ENCODE results near the gene SERPINB6. TPM values are rescaled to one million over a fixed set of nuclear protein-coding genes. Genes with fewer than 3 reads are reported as not detected.

Gene SERPINB6
- total RNA-seq, 2 donors from 2014 or later: 9.1 to 26.4 TPM

DNA sequence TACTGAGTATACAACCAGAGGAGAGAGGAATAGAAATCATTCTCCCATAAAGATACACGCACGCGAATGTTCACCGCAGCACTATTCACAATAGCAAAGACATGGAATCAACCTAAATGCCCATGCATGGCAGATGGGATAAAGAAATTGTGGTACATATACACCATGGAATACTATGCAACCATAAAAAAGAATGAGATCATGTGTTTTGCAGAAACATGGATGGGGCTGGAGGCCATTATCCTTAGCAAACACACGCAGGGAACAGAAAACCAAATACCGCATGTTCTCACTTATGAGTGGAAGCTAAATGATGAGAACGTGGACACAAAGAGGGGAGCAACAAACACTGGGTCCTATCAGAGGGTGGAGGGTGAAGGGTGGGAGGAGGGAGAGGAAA, 3.4 kb downstream of the SERPINB6 start:
- DNase-seq: no peak
- H3K4me1 Mint-ChIP-seq: peaks cover 14% of the 10 kb centered on the region
- H3K4me3 Mint-ChIP-seq: no peak overlapping the region
- no peaks in the 10 kb centered on the region for H3K36me3 Mint-ChIP-seq (ENCODE audit: low read depth)
- ATAC-seq: no peak
- no peaks in the 10 kb centered on the region for H3K27me3 Mint-ChIP-seq
- H3K27ac Mint-ChIP-seq: no peak overlapping the region
- H3K9me3 ChIP-seq (ENCODE audit: control insufficient read depth, low read length, poor library complexity, severe bottlenecking): no peaks in the 10 kb centered on the region

GRCh38 chr6:2966347-2966746, 5.0 kb downstream of the SERPINB6 start:
- H3K27ac Mint-ChIP-seq: no peak overlapping the region
- no peak overlapping the region for H3K4me3 Mint-ChIP-seq

DNA sequence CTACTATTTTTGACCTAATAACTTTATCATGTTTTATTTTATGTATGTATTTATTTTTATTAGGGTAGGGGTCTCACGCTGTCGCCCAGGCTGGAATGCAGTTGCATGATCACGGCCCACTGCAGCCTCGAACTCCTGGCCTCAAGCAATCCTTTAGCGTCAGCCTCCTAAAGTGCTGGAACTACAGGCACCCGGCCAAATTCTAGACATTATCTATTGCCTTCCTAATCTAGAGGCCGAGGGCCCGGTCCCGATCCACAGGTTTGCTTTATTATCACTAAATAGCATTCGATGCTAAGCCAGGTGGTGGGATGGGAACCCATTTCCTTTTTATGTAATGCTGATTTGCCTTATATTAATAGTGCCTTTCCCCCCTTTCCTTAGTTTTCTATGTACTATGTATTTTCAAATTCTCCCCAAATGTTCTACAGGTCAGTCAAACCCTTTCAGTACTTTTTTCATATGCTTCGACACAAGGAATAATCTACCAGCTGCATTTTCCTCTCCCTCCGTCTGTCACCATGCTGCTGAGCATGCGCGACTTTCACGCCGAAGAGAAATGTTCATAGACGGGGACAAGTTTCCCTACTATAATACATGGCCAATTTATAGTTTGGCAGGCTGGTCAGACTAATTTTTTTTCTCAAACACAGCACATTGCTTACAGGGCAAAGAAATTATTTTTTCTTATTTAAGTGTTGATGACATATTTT, 6.4 kb downstream of the SERPINB6 start:
- peaks cover 9% of the 10 kb centered on the region for H3K4me1 Mint-ChIP-seq

More at GRCh38 chr6:2966347-2966746, 5.0 kb downstream of the SERPINB6 start:
- H3K9me3 ChIP-seq (ENCODE audit: control insufficient read depth, low read length, poor library complexity, severe bottlenecking): no peaks in the 10 kb centered on the region
- H3K27me3 Mint-ChIP-seq: no peaks in the 10 kb centered on the region
- peaks cover 9% of the 10 kb centered on the region for H3K4me1 Mint-ChIP-seq
- no peaks in the 10 kb centered on the region for H3K36me3 Mint-ChIP-seq (ENCODE audit: low read depth)
- no peak for DNase-seq
- ATAC-seq: no peak

DNA sequence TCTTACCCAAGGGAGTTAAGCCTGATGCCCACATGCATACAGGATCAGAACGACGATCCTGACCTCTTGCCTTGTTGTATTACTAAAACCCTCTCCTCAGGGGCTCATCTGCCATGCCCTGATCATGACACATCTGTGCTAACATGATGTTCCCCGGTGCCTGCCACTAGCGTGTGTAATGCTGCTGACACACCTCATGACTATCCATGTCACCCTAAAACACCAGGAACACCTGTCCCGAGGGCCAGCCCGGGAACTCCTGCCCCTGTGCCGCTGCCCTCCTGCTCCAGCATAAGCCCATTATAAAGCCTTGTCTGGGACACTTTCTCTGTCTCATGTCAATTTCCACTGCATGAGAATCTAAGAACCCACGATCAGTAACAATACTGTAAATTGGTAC, 7.6 kb downstream of the SERPINB6 start:
- Mint-ChIP-seq H3K4me1 (peaks cover 7% of the 10 kb centered on the region), H3K27me3 (peaks cover 4% of the 10 kb centered on the region), H3K4me3 (no peak overlapping the region), H3K27ac (no peak overlapping the region), H3K36me3 (ENCODE audit: low read depth) (no peaks in the 10 kb centered on the region)
- ATAC-seq (no peak), DNase-seq (no peak)
- no peaks in the 10 kb centered on the region for H3K9me3 ChIP-seq (ENCODE audit: control insufficient read depth, low read length, poor library complexity, severe bottlenecking)

More for the DNA sequence above, 6.4 kb downstream of the SERPINB6 start:
- Mint-ChIP-seq H3K36me3 (ENCODE audit: low read depth) (no peaks in the 10 kb centered on the region), H3K27ac (no peak overlapping the region), H3K27me3 (peaks cover 4% of the 10 kb centered on the region), H3K4me3 (no peak overlapping the region)
- no peaks in the 10 kb centered on the region for H3K9me3 ChIP-seq (ENCODE audit: control insufficient read depth, low read length, poor library complexity, severe bottlenecking)
- DNase-seq (no peak), ATAC-seq (no peak)

GRCh38 chr6:2962636-2963035, 8.7 kb downstream of the SERPINB6 start:
- Mint-ChIP-seq H3K4me1 (peaks cover 9% of the 10 kb centered on the region), H3K36me3 (ENCODE audit: low read depth) (no peaks in the 10 kb centered on the region), H3K27ac (no peak overlapping the region), H3K27me3 (peaks cover 4% of the 10 kb centered on the region), H3K4me3 (no peak overlapping the region)
- no peak for ATAC-seq
- H3K9me3 ChIP-seq (ENCODE audit: control insufficient read depth, low read length, poor library complexity, severe bottlenecking): no peaks in the 10 kb centered on the region
- no peak for DNase-seq

DNA sequence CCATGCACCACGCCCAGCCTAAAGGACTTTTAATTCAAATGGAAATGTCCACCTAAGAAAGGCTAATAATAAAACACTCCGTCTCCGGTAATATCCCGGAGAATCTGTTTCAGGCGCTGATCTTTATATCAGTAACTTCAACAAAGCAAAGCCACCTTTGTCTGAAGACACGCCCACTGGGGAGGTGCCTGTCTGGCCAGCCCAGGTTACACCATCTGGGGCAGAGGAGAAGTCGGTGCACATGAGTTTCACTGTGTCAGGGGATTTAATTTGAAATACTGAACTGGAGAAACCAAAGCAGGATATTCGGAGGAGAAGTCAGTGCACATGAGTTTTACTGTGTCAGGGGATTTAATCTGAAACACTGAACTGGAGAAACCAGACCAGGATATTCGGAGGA, 9.4 kb downstream of the SERPINB6 start:
- no peak for ATAC-seq
- Mint-ChIP-seq H3K4me1 (peaks cover 4% of the 10 kb centered on the region), H3K4me3 (no peak overlapping the region), H3K27ac (no peak overlapping the region), H3K36me3 (ENCODE audit: low read depth) (no peaks in the 10 kb centered on the region), H3K27me3 (peaks cover 4% of the 10 kb centered on the region)
- H3K9me3 ChIP-seq (ENCODE audit: control insufficient read depth, low read length, poor library complexity, severe bottlenecking): no peaks in the 10 kb centered on the region
- no peak for DNase-seq

- H3K36me3 Mint-ChIP-seq (ENCODE audit: low read depth): no peaks in the 10 kb centered on the region
- no peaks in the 10 kb centered on the region for H3K9me3 ChIP-seq (ENCODE audit: control insufficient read depth, low read length, poor library complexity, severe bottlenecking)
- peaks cover 4% of the 10 kb centered on the region for H3K27me3 Mint-ChIP-seq
- ATAC-seq (no peak), DNase-seq (no peak)
- H3K4me1 Mint-ChIP-seq: peaks cover 4% of the 10 kb centered on the region
- H3K27ac Mint-ChIP-seq: no peak overlapping the region
- no peak overlapping the region for H3K4me3 Mint-ChIP-seq
Measured at GRCh38 chr6:2961506-2961905, 9.9 kb downstream of the SERPINB6 start.

- no peak for ATAC-seq
- DNase-seq: no peak
- Mint-ChIP-seq H3K27ac (no peak overlapping the region), H3K4me3 (no peak overlapping the region), H3K36me3 (ENCODE audit: low read depth) (no peaks in the 10 kb centered on the region), H3K27me3 (peaks cover 4% of the 10 kb centered on the region), H3K4me1 (peaks cover 4% of the 10 kb centered on the region)
- H3K9me3 ChIP-seq (ENCODE audit: control insufficient read depth, low read length, poor library complexity, severe bottlenecking): no peaks in the 10 kb centered on the region
Measured at GRCh38 chr6:2960935-2961334, 10.4 kb downstream of the SERPINB6 start.

- peaks cover 4% of the 10 kb centered on the region for H3K4me1 Mint-ChIP-seq
- H3K36me3 Mint-ChIP-seq (ENCODE audit: low read depth): no peaks in the 10 kb centered on the region
- DNase-seq (no peak), ATAC-seq (no peak)
- H3K27ac Mint-ChIP-seq: no peak overlapping the region
- H3K4me3 Mint-ChIP-seq: no peak overlapping the region
- peaks cover 4% of the 10 kb centered on the region for H3K27me3 Mint-ChIP-seq
- H3K9me3 ChIP-seq (ENCODE audit: control insufficient read depth, low read length, poor library complexity, severe bottlenecking): no peaks in the 10 kb centered on the region
Measured at GRCh38 chr6:2959909-2960719, 11.3 kb downstream of the SERPINB6 start.

DNA sequence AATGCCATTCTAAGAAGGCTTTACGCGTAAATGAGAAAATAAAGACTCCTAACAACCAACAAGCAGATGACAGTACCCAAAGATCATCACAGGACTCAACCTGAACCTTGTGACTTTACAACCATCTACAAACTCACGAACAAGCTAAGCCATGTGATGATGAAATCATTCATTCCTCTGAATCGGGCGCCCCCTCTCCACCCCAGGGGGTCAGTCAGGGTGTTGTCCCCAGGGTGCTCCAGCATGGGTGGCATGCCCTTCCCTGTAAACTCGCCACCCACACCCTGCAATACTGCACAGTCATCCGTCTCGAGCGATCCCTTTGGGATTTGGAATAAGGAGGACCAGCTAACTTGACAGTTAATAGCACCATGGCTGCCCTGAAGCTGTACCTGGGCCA, 12.6 kb downstream of the SERPINB6 start:
- peaks cover 4% of the 10 kb centered on the region for H3K27me3 Mint-ChIP-seq
- peaks cover 4% of the 10 kb centered on the region for H3K4me1 Mint-ChIP-seq
- DNase-seq: no peak
- ATAC-seq: no peak
- H3K36me3 Mint-ChIP-seq (ENCODE audit: low read depth): no peaks in the 10 kb centered on the region
- no peak overlapping the region for H3K27ac Mint-ChIP-seq
- H3K9me3 ChIP-seq (ENCODE audit: control insufficient read depth, low read length, poor library complexity, severe bottlenecking): no peaks in the 10 kb centered on the region
- H3K4me3 Mint-ChIP-seq: no peak overlapping the region

- Mint-ChIP-seq H3K27me3 (peaks cover 4% of the 10 kb centered on the region), H3K4me1 (peaks cover 4% of the 10 kb centered on the region), H3K27ac (no peak overlapping the region), H3K36me3 (ENCODE audit: low read depth) (no peaks in the 10 kb centered on the region), H3K4me3 (no peak overlapping the region)
- no peaks in the 10 kb centered on the region for H3K9me3 ChIP-seq (ENCODE audit: control insufficient read depth, low read length, poor library complexity, severe bottlenecking)
- ATAC-seq (no peak), DNase-seq (no peak)
Measured at GRCh38 chr6:2958331-2958711, 13.0 kb downstream of the SERPINB6 start.

DNA sequence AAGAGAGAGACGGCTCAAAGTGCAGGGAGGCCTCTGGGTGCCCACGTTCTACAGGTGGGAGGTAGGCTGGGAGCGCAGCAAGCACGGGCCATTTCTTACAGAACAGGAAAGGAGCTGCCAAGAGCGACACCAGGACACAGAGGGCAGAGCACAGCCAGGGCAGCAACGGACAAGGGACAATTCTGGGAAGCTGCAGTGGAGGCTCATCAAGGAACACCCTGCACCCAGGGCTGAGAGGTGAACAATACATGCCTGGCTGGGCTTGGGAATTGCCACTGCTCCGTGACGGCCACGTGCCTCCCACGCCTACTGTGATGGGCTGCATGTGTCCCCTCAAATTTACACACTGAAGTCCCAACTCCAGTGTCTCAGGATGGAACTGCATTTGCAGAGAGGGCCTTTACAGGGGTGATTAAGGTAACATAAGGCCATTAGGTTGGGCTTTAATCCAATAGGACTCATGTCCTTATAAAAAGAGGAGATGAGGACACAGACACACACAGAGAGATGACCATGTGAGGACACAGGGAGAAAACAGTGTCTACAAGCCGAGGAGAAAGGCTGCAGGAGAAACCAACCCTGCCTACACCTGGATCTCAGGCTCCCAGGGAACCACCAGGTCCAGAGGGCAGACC, 13.6 kb downstream of the SERPINB6 start:
- no peaks in the 10 kb centered on the region for H3K9me3 ChIP-seq (ENCODE audit: control insufficient read depth, low read length, poor library complexity, severe bottlenecking)
- ATAC-seq (no peak), DNase-seq (no peak)
- Mint-ChIP-seq H3K27me3 (peaks cover 4% of the 10 kb centered on the region), H3K4me3 (no peak overlapping the region), H3K27ac (no peak overlapping the region), H3K36me3 (ENCODE audit: low read depth) (no peaks in the 10 kb centered on the region), H3K4me1 (peaks cover 4% of the 10 kb centered on the region)

DNA sequence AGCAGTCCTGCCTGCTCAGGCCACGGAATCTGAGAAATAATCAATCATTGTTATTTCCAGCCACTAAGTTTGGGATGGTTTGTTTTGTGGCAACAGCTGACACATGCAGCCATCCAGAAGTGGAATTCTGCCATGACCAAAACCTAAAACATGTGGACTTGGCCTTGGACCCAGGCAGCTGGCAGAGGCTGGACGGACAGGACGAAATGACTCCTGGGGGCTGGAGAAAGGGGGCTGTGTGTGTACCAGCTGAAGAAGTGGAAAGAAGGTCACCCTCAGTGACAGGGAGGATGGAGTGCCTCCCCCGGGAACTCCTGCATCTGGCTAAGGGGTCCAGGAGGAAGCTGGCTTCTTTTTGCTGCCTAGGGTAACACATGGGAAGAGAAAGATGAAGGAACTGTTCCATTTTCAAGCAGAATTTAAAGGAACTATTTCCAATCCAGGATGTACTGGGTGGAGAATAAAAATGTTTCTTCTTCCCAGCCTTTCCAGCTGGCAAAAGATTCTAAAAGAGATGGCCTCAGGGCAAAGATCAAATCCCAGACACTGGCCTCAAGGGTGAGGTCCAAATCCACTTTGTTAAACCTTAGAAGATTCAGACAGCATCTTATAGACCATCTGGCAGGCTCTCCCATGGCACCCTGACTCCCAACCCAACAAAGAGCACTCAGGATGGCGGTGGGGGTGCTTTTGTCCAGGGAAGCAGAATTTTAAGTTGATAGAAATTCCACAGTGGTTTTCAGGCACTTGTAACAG, 14.3 kb downstream of the SERPINB6 start:
- no peak for ATAC-seq
- H3K9me3 ChIP-seq (ENCODE audit: control insufficient read depth, low read length, poor library complexity, severe bottlenecking): no peaks in the 10 kb centered on the region
- H3K27ac Mint-ChIP-seq: no peak overlapping the region
- peaks cover 4% of the 10 kb centered on the region for H3K27me3 Mint-ChIP-seq
- DNase-seq: no peak
- H3K36me3 Mint-ChIP-seq (ENCODE audit: low read depth): no peaks in the 10 kb centered on the region
- no peak overlapping the region for H3K4me3 Mint-ChIP-seq
- H3K4me1 Mint-ChIP-seq: peaks cover 5% of the 10 kb centered on the region

Data from T-helper 17 cell (primary cell).